Fibroblast of pulmonary artery (primary cell): ENCODE results near the gene PRR16.
"Not testable (repeated sequence)": the region's sequence is repeated elsewhere in the genome, so short reads cannot be mapped to it uniquely, and the experiment has no call there.

ENCODE experiments used
- DNase-seq: peaks from one replicate; pipeline ENCODE4 v3.0.0-alpha.2; 2010; ENCODE audit warnings: low read depth
- H3K4me3 ChIP-seq: replicated peaks from 2 replicates; pipeline ENCODE4 v1.5.1; 2011; ENCODE audit warnings: low read depth, mild to moderate bottlenecking, control low read depth, low read length, moderate library complexity
- CTCF ChIP-seq: IDR thresholded peaks from 2 replicates; pipeline ENCODE4 v1.5.1; 2011; ENCODE audit warnings: mild to moderate bottlenecking, control low read depth, low read length, inconsistent platforms; ENCODE audit errors: missing control alignments

Gene PRR16

GRCh38 chr5:120697147-120697546 lies 233.0 kb downstream of the PRR16 start:
- no peak for DNase-seq
- TF ChIP-seq CTCF = no peak
- H3K4me3 ChIP-seq = no peak overlapping the region

GRCh38 chr5:120697670-120698327 lies 233.7 kb downstream of the PRR16 start:
- not testable (repeated sequence) for H3K4me3 ChIP-seq, DNase-seq

GRCh38 chr5:120700653-120701052 lies 236.6 kb downstream of the PRR16 start:
- H3K4me3 ChIP-seq, DNase-seq: not testable (repeated sequence)

GRCh38 chr5:120702817-120703538 lies 238.9 kb downstream of the PRR16 start:
- DNase-seq, H3K4me3 ChIP-seq: not testable (repeated sequence)

- no peak overlapping the region for H3K4me3 ChIP-seq
- no peak for TF ChIP-seq CTCF
- no peak for DNase-seq
Observed at GRCh38 chr5:120703918-120704587, 240.0 kb downstream of the PRR16 start.

- no peak for DNase-seq
- no peak for TF ChIP-seq CTCF
- no peak overlapping the region for H3K4me3 ChIP-seq
Observed at GRCh38 chr5:120706877-120707276, 242.8 kb downstream of the PRR16 start.

GRCh38 chr5:120717381-120717780 lies 253.3 kb downstream of the PRR16 start:
- DNase-seq = no peak
- TF ChIP-seq CTCF = no peak
- no peak overlapping the region for H3K4me3 ChIP-seq

- no peak for TF ChIP-seq CTCF
- H3K4me3 ChIP-seq = no peak overlapping the region
- DNase-seq = no peak
Observed at GRCh38 chr5:120730214-120730613, 266.1 kb downstream of the PRR16 start.
